ENCODE measurements around the gene OVOL1.

The OVOL1 gene

DNA sequence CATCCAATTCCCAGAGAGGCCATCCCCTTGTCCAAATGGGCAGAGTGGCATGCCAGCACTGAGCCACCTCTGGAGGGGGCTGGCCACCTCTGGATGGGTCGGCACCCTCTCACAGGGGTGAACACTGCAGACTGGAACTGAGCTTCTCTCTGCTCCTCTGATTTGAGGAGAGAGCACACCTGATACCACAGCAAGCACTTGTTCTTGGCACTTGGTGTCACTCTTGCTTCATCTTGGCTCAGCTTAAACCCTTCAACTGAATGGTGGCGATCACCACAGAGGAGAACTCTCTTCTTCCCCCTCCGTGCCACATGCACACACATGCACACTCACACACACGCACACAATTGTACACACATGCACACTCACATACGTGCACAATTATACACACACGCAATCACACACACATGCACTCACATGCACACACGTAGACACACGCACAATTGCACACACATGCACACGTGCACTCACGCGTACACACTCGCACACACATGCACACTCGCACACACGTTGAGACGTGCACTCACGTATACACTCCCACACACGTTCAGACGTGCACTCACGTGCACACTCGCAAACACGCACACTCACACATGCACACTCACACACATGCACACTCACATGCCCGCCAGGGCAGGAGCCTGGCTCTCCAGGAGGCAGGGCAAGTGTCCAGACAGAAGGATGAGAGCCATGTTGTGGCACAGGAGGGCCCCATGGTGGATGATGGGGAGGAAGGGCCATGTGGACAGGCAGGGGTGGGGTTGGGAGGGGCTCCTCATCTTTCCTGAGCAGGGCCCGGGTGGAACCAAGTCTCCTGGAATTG, 23.4 kb downstream of the OVOL1 start:
- no peak overlapping the region for H3K4me2 ChIP-seq (ENCODE audit: low read length, poor library complexity, severe bottlenecking)
- H2BK15ac ChIP-seq (ENCODE audit: low read depth, poor library complexity, severe bottlenecking): no peak overlapping the region
- no peaks in the 10 kb centered on the region for H3K79me1 ChIP-seq (replicated peaks; ENCODE audit: low read length, poor library complexity, severe bottlenecking)
- H2AK5ac ChIP-seq (ENCODE audit: low read length, severe bottlenecking): no peak overlapping the region
- H3K36me3 ChIP-seq (ENCODE audit: control insufficient read depth in 1 of 2, insufficient read depth in 2 of 2, low read depth in 1 of 2, low read length in 2 of 2): peaks cover 4 to 5% of the 10 kb centered on the region in 2 experiments
- H4K8ac ChIP-seq (ENCODE audit: low read length): no peak overlapping the region
- H3K9ac ChIP-seq (ENCODE audit: low read length): no peak overlapping the region
- H3K4me3 ChIP-seq (ENCODE audit: insufficient read depth in 1 of 2, low read depth in 1 of 2, low read length in 2 of 2): no peak overlapping the region
- no peak overlapping the region for H2BK12ac ChIP-seq (ENCODE audit: low read length in 2 of 2)
- no peak overlapping the region for H3K4ac ChIP-seq (ENCODE audit: low read depth in 1 of 2, low read length in 2 of 2)
- WGBS: 89% methylated on average over 21 of the region's 23 CpGs
- peaks cover 15 to 34% of the 10 kb centered on the region in 2 experiments for H3K27me3 ChIP-seq (ENCODE audit: control insufficient read depth in 1 of 2, insufficient read depth in 1 of 2, low read length in 2 of 2)
- no peak overlapping the region for H3K23ac ChIP-seq (ENCODE audit: low read length in 2 of 2)
- peaks cover 2% of the 10 kb centered on the region for H3K4me1 ChIP-seq (ENCODE audit: control insufficient read depth, insufficient read depth, low read depth, low read length)
- no peak overlapping the region for H2AFZ ChIP-seq (ENCODE audit: low read depth, low read length)
- no peak overlapping the region for H2BK120ac ChIP-seq (ENCODE audit: low read depth, low read length)
- no peak overlapping the region for H4K91ac ChIP-seq (ENCODE audit: low read length)
- H3K18ac ChIP-seq (ENCODE audit: low read depth in 1 of 2, low read length in 2 of 2): no peak overlapping the region
- no peak overlapping the region for H3K27ac ChIP-seq (ENCODE audit: low read length, poor library complexity, severe bottlenecking)
- H3K9me3 ChIP-seq (ENCODE audit: control insufficient read depth, low read length): no peaks in the 10 kb centered on the region
- H2BK5ac ChIP-seq (ENCODE audit: low read depth, low read length, poor library complexity, severe bottlenecking): no peak overlapping the region
- DNase-seq: no peak
- no peak overlapping the region for H3K14ac ChIP-seq (ENCODE audit: low read length in 2 of 2)

DNA sequence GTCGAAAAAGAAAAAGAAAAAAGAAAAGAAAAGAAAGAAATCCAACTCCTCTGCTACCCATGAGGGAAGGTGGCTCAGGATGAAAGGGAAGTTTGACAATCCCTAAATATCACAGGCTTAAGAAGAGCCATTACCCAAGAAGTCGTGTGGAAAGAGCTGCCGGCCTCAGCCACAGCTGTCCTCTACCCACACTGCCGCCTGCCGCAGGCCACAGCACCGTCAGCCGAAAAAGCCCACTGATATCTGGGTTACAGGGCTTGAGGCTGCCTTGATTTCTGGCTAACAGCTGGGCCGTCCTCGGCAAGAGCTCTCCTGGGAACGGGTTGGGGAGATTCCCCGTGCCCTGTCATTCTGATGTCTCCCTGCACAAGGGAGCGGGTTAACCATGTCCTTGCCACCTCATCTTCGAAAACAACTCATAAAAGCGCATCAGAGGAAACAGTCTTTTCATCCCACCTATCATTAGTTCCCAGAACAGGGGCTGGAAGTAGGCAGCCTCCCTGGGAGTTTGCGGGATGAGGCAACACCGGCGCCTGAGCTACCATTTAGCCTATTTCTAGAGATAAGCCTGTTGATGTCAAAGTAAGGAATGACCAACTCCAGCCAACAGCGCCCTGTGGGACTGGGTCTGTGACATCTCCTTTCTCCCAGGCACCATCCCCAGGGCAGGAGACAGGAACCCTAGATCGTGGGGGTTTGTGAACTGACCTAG, 25.1 kb downstream of the OVOL1 start:
- H3K9me3 ChIP-seq (ENCODE audit: control insufficient read depth, low read length): no peaks in the 10 kb centered on the region
- H3K79me1 ChIP-seq (replicated peaks; ENCODE audit: low read length, poor library complexity, severe bottlenecking): no peaks in the 10 kb centered on the region
- H3K4ac ChIP-seq (ENCODE audit: low read depth in 1 of 2, low read length in 2 of 2): no peak overlapping the region
- H3K18ac ChIP-seq (ENCODE audit: low read depth in 1 of 2, low read length in 2 of 2): no peak overlapping the region
- no peak overlapping the region for H3K9ac ChIP-seq (ENCODE audit: low read length)
- no peak overlapping the region for H3K23ac ChIP-seq (ENCODE audit: low read length in 2 of 2)
- no peak overlapping the region for H2BK120ac ChIP-seq (ENCODE audit: low read depth, low read length)
- peaks cover 12 to 34% of the 10 kb centered on the region in 2 experiments for H3K27me3 ChIP-seq (ENCODE audit: control insufficient read depth in 1 of 2, insufficient read depth in 1 of 2, low read length in 2 of 2)
- DNase-seq: no peak
- no peak overlapping the region for H4K8ac ChIP-seq (ENCODE audit: low read length)
- H3K36me3 ChIP-seq (ENCODE audit: control insufficient read depth in 1 of 2, insufficient read depth in 2 of 2, low read depth in 1 of 2, low read length in 2 of 2): peaks cover 4 to 8% of the 10 kb centered on the region in 2 experiments
- H2BK12ac ChIP-seq (ENCODE audit: low read length in 2 of 2): no peak overlapping the region
- H3K27ac ChIP-seq (ENCODE audit: low read length, poor library complexity, severe bottlenecking): no peak overlapping the region
- H3K4me1 ChIP-seq (ENCODE audit: control insufficient read depth, insufficient read depth, low read depth, low read length): peaks cover 2% of the 10 kb centered on the region
- WGBS: 76% methylated on average over 16 of the region's 19 CpGs
- H2BK5ac ChIP-seq (ENCODE audit: low read depth, low read length, poor library complexity, severe bottlenecking): no peak overlapping the region
- no peak overlapping the region for H2AK5ac ChIP-seq (ENCODE audit: low read length, severe bottlenecking)
- H2BK15ac ChIP-seq (ENCODE audit: low read depth, poor library complexity, severe bottlenecking): no peak overlapping the region
- H2AFZ ChIP-seq (ENCODE audit: low read depth, low read length): no peak overlapping the region
- no peak overlapping the region for H4K91ac ChIP-seq (ENCODE audit: low read length)
- no peak overlapping the region for H3K4me2 ChIP-seq (ENCODE audit: low read length, poor library complexity, severe bottlenecking)
- H3K4me3 ChIP-seq (ENCODE audit: insufficient read depth in 1 of 2, low read depth in 1 of 2, low read length in 2 of 2): no peak overlapping the region
- H3K14ac ChIP-seq (ENCODE audit: low read length in 2 of 2): no peak overlapping the region

DNA sequence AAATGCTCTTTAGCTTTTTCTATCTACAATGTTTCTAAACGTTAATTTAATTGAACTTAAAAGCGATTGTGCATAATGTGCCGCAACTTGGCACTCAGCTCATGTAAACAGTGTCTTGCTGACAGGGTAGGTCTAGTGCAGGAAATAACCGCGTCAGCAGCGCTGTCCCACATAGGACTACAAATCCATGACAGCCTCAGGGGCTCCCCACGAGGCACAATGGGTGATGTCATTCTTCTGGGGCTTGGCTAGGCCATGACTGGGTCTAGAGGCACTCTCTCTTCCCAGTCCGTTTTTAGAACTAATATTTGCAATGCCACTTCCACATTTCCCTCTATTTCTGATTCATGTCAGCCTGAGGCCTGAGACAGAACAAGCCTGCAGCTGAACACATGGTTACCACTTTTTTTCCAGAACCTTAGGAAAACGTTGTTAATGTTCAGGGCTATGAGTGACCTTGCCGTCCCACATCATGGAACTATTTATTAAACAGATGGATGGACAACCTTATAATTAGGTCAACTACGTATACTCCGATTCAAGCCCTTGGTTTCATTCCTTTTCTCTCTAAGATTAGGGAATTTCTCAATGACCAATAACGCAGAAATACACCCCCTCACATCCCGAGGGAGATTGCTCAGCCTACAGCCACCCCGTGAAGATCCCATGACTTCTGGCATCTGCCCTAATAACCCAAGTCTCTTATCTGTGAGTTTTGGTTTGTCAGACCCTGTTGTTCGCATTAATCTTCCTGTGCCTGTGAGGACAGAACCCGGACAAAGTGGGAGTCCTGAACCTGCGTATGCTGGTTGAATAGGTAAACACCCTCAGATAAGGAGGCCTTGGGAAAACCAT, 27.5 kb downstream of the OVOL1 start:
- H2AK5ac ChIP-seq (ENCODE audit: low read length, severe bottlenecking): no peak overlapping the region
- H3K9me3 ChIP-seq (ENCODE audit: control insufficient read depth, low read length): no peaks in the 10 kb centered on the region
- no peak overlapping the region for H3K4me2 ChIP-seq (ENCODE audit: low read length, poor library complexity, severe bottlenecking)
- no peak overlapping the region for H3K14ac ChIP-seq (ENCODE audit: low read length in 2 of 2)
- no peak overlapping the region for H2BK12ac ChIP-seq (ENCODE audit: low read length in 2 of 2)
- H3K36me3 ChIP-seq (ENCODE audit: control insufficient read depth in 1 of 2, insufficient read depth in 2 of 2, low read depth in 1 of 2, low read length in 2 of 2): peaks cover 4 to 8% of the 10 kb centered on the region in 2 experiments
- no peak overlapping the region for H4K8ac ChIP-seq (ENCODE audit: low read length)
- H4K91ac ChIP-seq (ENCODE audit: low read length): no peak overlapping the region
- no peak overlapping the region for H3K4ac ChIP-seq (ENCODE audit: low read depth in 1 of 2, low read length in 2 of 2)
- H3K18ac ChIP-seq (ENCODE audit: low read depth in 1 of 2, low read length in 2 of 2): no peak overlapping the region
- peaks cover 2% of the 10 kb centered on the region for H3K4me1 ChIP-seq (ENCODE audit: control insufficient read depth, insufficient read depth, low read depth, low read length)
- no peak overlapping the region for H3K27ac ChIP-seq (ENCODE audit: low read length, poor library complexity, severe bottlenecking)
- DNase-seq: no peak
- no peak overlapping the region for H2BK15ac ChIP-seq (ENCODE audit: low read depth, poor library complexity, severe bottlenecking)
- 79% methylated on average over 18 of the region's 18 CpGs for WGBS
- no peaks in the 10 kb centered on the region for H3K79me1 ChIP-seq (replicated peaks; ENCODE audit: low read length, poor library complexity, severe bottlenecking)
- peak overlapping the region; percentile 77 for H3K9ac ChIP-seq (ENCODE audit: low read length)
- no peak overlapping the region for H2BK120ac ChIP-seq (ENCODE audit: low read depth, low read length)
- peaks cover 0 to 22% of the 10 kb centered on the region in 2 experiments for H3K27me3 ChIP-seq (ENCODE audit: control insufficient read depth in 1 of 2, insufficient read depth in 1 of 2, low read length in 2 of 2)
- peak overlapping the region in 1 of 2 experiments; percentile 14 for H3K4me3 ChIP-seq (ENCODE audit: insufficient read depth in 1 of 2, low read depth in 1 of 2, low read length in 2 of 2)
- no peak overlapping the region for H3K23ac ChIP-seq (ENCODE audit: low read length in 2 of 2)
- no peak overlapping the region for H2BK5ac ChIP-seq (ENCODE audit: low read depth, low read length, poor library complexity, severe bottlenecking)
- no peak overlapping the region for H2AFZ ChIP-seq (ENCODE audit: low read depth, low read length)
